Measurements from ENCODE around the gene ASPSCR1. TPM values are rescaled to one million over a fixed set of nuclear protein-coding genes. Genes with fewer than 3 reads are reported as not detected.

ASPSCR1 gene
- total and polyA plus RNA-seq, 2 of the 13 experiments (the other 11 are each of a cell fraction or from before 2014, with no cell fraction given): 274 to 314 TPM

DNA sequence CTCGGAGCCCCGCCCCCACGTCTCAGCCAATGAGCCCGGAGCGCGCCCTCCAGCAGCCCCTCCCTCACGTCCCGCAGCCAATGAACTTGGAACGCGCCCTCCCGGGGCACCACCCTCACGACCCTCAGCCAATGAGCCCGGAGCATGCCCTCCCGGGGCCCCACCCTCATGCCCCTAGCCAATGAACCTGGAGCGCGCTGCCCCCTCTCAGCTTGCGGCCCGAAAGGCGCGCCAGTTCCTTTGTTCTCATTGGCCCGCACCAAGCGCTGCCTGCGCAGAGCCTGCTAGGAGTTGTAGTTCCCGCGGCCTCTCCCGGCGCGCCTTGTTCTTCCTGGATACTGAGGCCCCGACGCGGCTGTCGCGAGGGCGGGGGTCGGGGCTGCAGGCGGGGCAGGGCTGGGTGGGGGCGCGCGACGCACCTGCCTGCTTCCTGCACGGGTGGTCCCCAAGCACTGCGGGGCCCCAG is 45.6 kb downstream of the ASPSCR1 start, which contains the start of gene LRRC45 (continued):
- TF ChIP-seq ZNF407 (CRISPR knock-in tag; IDR thresholded peaks at IDR 0.05; ENCODE audit: not compliant biosample characterization) (no peak), GPN1 (CRISPR knock-in tag; IDR thresholded peaks at IDR 0.05; ENCODE audit: borderline replicate concordance) (no peak), ZNF652 (CRISPR knock-in tag; IDR thresholded peaks at IDR 0.05; ENCODE audit: borderline replicate concordance, low read depth) (no peak), ATF7-NPFF (CRISPR knock-in tag; IDR thresholded peaks at IDR 0.05; ENCODE audit: low read depth) (no peak), ISX (CRISPR knock-in tag; conservative IDR thresholded peaks at IDR 0.05) (no peak), CREM (IDR thresholded peaks at IDR 0.05) (peak; percentile 88), CREM (CRISPR knock-in tag; IDR thresholded peaks at IDR 0.05) (no peak), RNF2 (conservative IDR thresholded peaks at IDR 0.05; ENCODE audit: low read depth) (no peak), ZBTB33 (CRISPR knock-in tag; IDR thresholded peaks at IDR 0.05) (no peak), EED (CRISPR knock-in tag; IDR thresholded peaks at IDR 0.05) (no peak), TP53 (CRISPR knock-in tag; conservative IDR thresholded peaks at IDR 0.05) (no peak), ZNF446 (CRISPR knock-in tag; IDR thresholded peaks at IDR 0.05) (no peak), ZNF513 (CRISPR knock-in tag; conservative IDR thresholded peaks at IDR 0.05) (no peak), ZNF670 (CRISPR knock-in tag; IDR thresholded peaks at IDR 0.05; ENCODE audit: borderline replicate concordance) (peak; percentile 25; the same call in 1 of the 2 replicates), ZNF841 (CRISPR knock-in tag; IDR thresholded peaks at IDR 0.05; ENCODE audit: borderline replicate concordance) (no peak), CCDC6 (CRISPR knock-in tag; IDR thresholded peaks at IDR 0.05) (no peak)
- TF ChIP-seq, protein P1, sequence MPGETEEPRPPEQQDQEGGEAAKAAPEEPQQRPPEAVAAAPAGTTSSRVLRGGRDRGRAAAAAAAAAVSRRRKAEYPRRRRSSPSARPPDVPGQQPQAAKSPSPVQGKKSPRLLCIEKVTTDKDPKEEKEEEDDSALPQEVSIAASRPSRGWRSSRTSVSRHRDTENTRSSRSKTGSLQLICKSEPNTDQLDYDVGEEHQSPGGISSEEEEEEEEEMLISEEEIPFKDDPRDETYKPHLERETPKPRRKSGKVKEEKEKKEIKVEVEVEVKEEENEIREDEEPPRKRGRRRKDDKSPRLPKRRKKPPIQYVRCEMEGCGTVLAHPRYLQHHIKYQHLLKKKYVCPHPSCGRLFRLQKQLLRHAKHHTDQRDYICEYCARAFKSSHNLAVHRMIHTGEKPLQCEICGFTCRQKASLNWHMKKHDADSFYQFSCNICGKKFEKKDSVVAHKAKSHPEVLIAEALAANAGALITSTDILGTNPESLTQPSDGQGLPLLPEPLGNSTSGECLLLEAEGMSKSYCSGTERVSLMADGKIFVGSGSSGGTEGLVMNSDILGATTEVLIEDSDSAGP (CRISPR knock-in tag; IDR thresholded peaks at IDR 0.05; ENCODE audit: borderline replicate concordance): 0 out of 2 replicates have a peak, but pooled peaks have one; percentile 5
